A673 (cell line): Measurements from ENCODE around the gene USP12.

Experiments
- CTCF ChIP-seq: fragments of 300-800, 200-600 bp; sonication (generic); conservative IDR thresholded peaks from 2 replicates; pipeline ENCODE4 v1.5.1; 2017; ENCODE audit warnings: low read depth, mild to moderate bottlenecking, antibody characterized with exemption, low read length, moderate library complexity, mixed read lengths
- EZH2 ChIP-seq: fragments of 200-600 bp; sonication (generic); IDR thresholded peaks from 2 replicates; pipeline ENCODE4 v1.6.1; 2017; ENCODE audit warnings: borderline replicate concordance, low read depth, mild to moderate bottlenecking, mixed read lengths, antibody characterized with exemption, low read length; ENCODE audit not compliant: poor library complexity, severe bottlenecking

GRCh38 chr13:27168086-27168485, 3.5 kb downstream of the USP12 start:
- TF ChIP-seq CTCF = no peak
- no peak for TF ChIP-seq EZH2
